M059J (cell line): ENCODE results near the gene ESRRA. TPM values are rescaled to one million over a fixed set of nuclear protein-coding genes. Genes with fewer than 3 reads are reported as not detected.
A peak's percentile ranks its signal among the peaks of the same experiment; 100 is the strongest.
"Not testable (repeated sequence)": the region's sequence is repeated elsewhere in the genome, so short reads cannot be mapped to it uniquely, and the experiment has no call there.

Experiments used
- DNase-seq: peaks from one replicate; pipeline ENCODE4 v3.0.0-alpha.2; 2012; ENCODE audit warnings: low read depth
- total RNA-seq: library from RNA; depleted of rRNA; stranded (reverse); fragments of >200 nt; shearing (Covaris generic); gene quantifications from 2 replicates; pipeline ENCODE4 v1.2.3, GENCODE V29; 2014

ESRRA gene
- total RNA-seq, 1 experiment from 2014 or later, result 35.2 TPM

GRCh38 chr11:64291752-64292459 lies 13.4 kb upstream of the ESRRA start:
- no peak for DNase-seq

- DNase-seq, result no peak
These were observed 12.7 kb upstream of the ESRRA start for GRCh38 chr11:64292460-64293254.

GRCh38 chr11:64294774-64295173 lies 10.6 kb upstream of the ESRRA start:
- DNase-seq, result no peak

GRCh38 chr11:64295760-64296159 lies 9.6 kb upstream of the ESRRA start:
- no peak for DNase-seq

GRCh38 chr11:64296236-64296635 lies 9.1 kb upstream of the ESRRA start:
- no peak for DNase-seq

- no peak for DNase-seq
These were observed 8.3 kb upstream of the ESRRA start for GRCh38 chr11:64296830-64297698.

- no peak for DNase-seq
These were observed 7.5 kb upstream of the ESRRA start for GRCh38 chr11:64297699-64298358.

GRCh38 chr11:64298966-64299846 lies 6.1 kb upstream of the ESRRA start:
- DNase-seq, result peak; percentile 25

- DNase-seq, result no peak
These were observed 5.3 kb upstream of the ESRRA start, which contains the start of gene CATSPERZ for GRCh38 chr11:64299847-64300648. Gene CATSPERZ (plus strand): TSS chr11:64300358. CDS start chr11:64300411, 53 bp downstream.

- no peak for DNase-seq
These were observed 2.0 kb upstream of the ESRRA start for GRCh38 chr11:64303109-64304031.

GRCh38 chr11:64304032-64304315 lies 1.4 kb upstream of the ESRRA start:
- no peak for DNase-seq

- DNase-seq, result peak; percentile 89
These were observed 830 bp upstream of the ESRRA start for GRCh38 chr11:64304316-64305072.

GRCh38 chr11:64305691-64306562 lies 603 bp downstream of the ESRRA start:
- peak; percentile 55 for DNase-seq

GRCh38 chr11:64306563-64306875 lies 1.2 kb downstream of the ESRRA start:
- DNase-seq, result no peak

GRCh38 chr11:64306876-64307622 lies 1.7 kb downstream of the ESRRA start:
- no peak for DNase-seq

- DNase-seq, result not testable (repeated sequence)
These were observed 2.5 kb downstream of the ESRRA start for GRCh38 chr11:64307795-64308194.
